ENCODE data around the gene CCBE1.

- TF ChIP-seq POLR2AphosphoS5 (IDR thresholded peaks at IDR 0.05; ENCODE audit: low read depth, low read length) (no peak), REST (IDR thresholded peaks at IDR 0.05; ENCODE audit: insufficient read depth in 1 of 2, low read depth in 2 of 2, low read length in 2 of 2) (no peak), SIN3A (IDR thresholded peaks at IDR 0.05; ENCODE audit: borderline replicate concordance, insufficient read depth, low read length) (no peak)
Observed at GRCh38 chr18:59639136-59639535, 58.1 kb downstream of the CCBE1 start.

Measured in PFSK-1 (cell line).